Measurements from ENCODE around the gene AARS1. TPM values are rescaled to one million over a fixed set of nuclear protein-coding genes. Genes with fewer than 3 reads are reported as not detected.
"Not testable (repeated sequence)": the region's sequence is repeated elsewhere in the genome, so short reads cannot be mapped to it uniquely, and the experiment has no call there.

AARS1 gene
- total and polyA plus RNA-seq, 2 donors from 2014 or later, result 58.2 to 111 TPM

DNA sequence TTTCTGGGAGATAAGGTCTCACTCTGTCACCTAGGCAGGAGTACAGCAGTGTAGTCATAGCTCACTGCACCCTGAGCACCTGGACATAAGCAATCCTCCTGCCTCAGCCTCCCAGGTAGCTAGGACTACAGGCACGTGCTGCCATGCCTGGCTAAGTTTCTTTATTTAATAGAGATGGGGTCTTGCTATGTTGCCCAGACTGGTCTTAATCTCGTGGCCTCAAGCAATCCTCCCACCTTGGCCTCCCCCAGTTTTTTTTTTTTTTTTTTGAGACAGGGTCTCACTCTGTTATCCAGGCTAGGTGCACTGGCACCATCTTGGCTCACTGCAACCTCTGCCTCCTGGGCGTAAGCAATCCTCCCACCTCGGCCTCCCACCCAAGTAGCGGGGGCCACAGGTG, 30.8 kb upstream of the AARS1 start:
- Histone ChIP-seq H3K9ac (ENCODE audit: low read length in 3 of 3) (no peak overlapping the region), H3K27me3 (ENCODE audit: control insufficient read depth, insufficient read depth, low read length) (no peaks in the 10 kb centered on the region), H3K27ac (ENCODE audit: low read depth in 2 of 2, low read length in 2 of 2) (no peak overlapping the region), H3K4me3 (ENCODE audit: low read length in 3 of 3) (no peak overlapping the region), H3K9me3 (ENCODE audit: control insufficient read depth in 2 of 3, insufficient read depth in 1 of 3, low read length in 3 of 3) (no peaks in the 10 kb centered on the region), H3K4me1 (ENCODE audit: control insufficient read depth in 2 of 3, insufficient read depth in 2 of 3, low read depth in 1 of 3, low read length in 3 of 3) (no peaks in the 10 kb centered on the region), H3K36me3 (ENCODE audit: control insufficient read depth in 2 of 3, insufficient read depth in 3 of 3, low read length in 3 of 3) (peaks cover 0 to 17% (median 10%) of the 10 kb centered on the region in 3 donors)
- FAIRE-seq (no peak), DNase-seq (no peak)
- intact Hi-C loops (cut with DNase I), result no loop called here
- TF ChIP-seq, protein P1, sequence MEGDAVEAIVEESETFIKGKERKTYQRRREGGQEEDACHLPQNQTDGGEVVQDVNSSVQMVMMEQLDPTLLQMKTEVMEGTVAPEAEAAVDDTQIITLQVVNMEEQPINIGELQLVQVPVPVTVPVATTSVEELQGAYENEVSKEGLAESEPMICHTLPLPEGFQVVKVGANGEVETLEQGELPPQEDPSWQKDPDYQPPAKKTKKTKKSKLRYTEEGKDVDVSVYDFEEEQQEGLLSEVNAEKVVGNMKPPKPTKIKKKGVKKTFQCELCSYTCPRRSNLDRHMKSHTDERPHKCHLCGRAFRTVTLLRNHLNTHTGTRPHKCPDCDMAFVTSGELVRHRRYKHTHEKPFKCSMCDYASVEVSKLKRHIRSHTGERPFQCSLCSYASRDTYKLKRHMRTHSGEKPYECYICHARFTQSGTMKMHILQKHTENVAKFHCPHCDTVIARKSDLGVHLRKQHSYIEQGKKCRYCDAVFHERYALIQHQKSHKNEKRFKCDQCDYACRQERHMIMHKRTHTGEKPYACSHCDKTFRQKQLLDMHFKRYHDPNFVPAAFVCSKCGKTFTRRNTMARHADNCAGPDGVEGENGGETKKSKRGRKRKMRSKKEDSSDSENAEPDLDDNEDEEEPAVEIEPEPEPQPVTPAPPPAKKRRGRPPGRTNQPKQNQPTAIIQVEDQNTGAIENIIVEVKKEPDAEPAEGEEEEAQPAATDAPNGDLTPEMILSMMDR (IDR thresholded peaks at IDR 0.05; ENCODE audit: borderline replicate concordance, extremely low read depth, insufficient read depth), result no peak

- H3K4me1 ChIP-seq (ENCODE audit: control insufficient read depth in 2 of 3, insufficient read depth in 2 of 3, low read depth in 1 of 3, low read length in 3 of 3); H3K4me3 ChIP-seq (ENCODE audit: low read length in 3 of 3); H3K27me3 ChIP-seq (ENCODE audit: control insufficient read depth, insufficient read depth, low read length); H3K27ac ChIP-seq (ENCODE audit: low read depth in 2 of 2, low read length in 2 of 2); H3K36me3 ChIP-seq (ENCODE audit: control insufficient read depth in 2 of 3, insufficient read depth in 3 of 3, low read length in 3 of 3); H3K9me3 ChIP-seq (ENCODE audit: control insufficient read depth in 2 of 3, insufficient read depth in 1 of 3, low read length in 3 of 3); intact Hi-C loops (cut with DNase I); DNase-seq; FAIRE-seq; H3K9ac ChIP-seq (ENCODE audit: low read length in 3 of 3): not testable (repeated sequence)
Measured at GRCh38 chr16:70307726-70308125, 18.4 kb upstream of the AARS1 start.

- H3K36me3 ChIP-seq (ENCODE audit: control insufficient read depth in 2 of 3, insufficient read depth in 3 of 3, low read length in 3 of 3), result no peaks in the 10 kb centered on the region
- DNase-seq (no peak), FAIRE-seq (no peak)
- H3K4me1 ChIP-seq (ENCODE audit: control insufficient read depth in 2 of 3, insufficient read depth in 2 of 3, low read depth in 1 of 3, low read length in 3 of 3), result no peaks in the 10 kb centered on the region
- intact Hi-C loops (cut with DNase I), result no loop called here
- H3K27me3 ChIP-seq (ENCODE audit: control insufficient read depth, insufficient read depth, low read length), result no peaks in the 10 kb centered on the region
- TF ChIP-seq, protein P1 (IDR thresholded peaks at IDR 0.05; ENCODE audit: borderline replicate concordance, extremely low read depth, insufficient read depth), result no peak
- H3K4me3 ChIP-seq (ENCODE audit: low read length in 3 of 3), result no peak overlapping the region
- H3K9me3 ChIP-seq (ENCODE audit: control insufficient read depth in 2 of 3, insufficient read depth in 1 of 3, low read length in 3 of 3), result no peaks in the 10 kb centered on the region
- H3K27ac ChIP-seq (ENCODE audit: low read depth in 2 of 2, low read length in 2 of 2), result no peak overlapping the region
- no peak overlapping the region for H3K9ac ChIP-seq (ENCODE audit: low read length in 3 of 3)
Measured at GRCh38 chr16:70306880-70307279, 17.6 kb upstream of the AARS1 start.

- no peak overlapping the region for H3K27ac ChIP-seq (ENCODE audit: low read depth in 2 of 2, low read length in 2 of 2)
- no peak for FAIRE-seq
- TF ChIP-seq, protein P1 (IDR thresholded peaks at IDR 0.05; ENCODE audit: borderline replicate concordance, extremely low read depth, insufficient read depth), result no peak
Measured at GRCh38 chr16:70304892-70305448, 15.7 kb upstream of the AARS1 start.

More at GRCh38 chr16:70304892-70305448, 15.7 kb upstream of the AARS1 start:
- H3K9me3 ChIP-seq (ENCODE audit: control insufficient read depth in 2 of 3, insufficient read depth in 1 of 3, low read length in 3 of 3), result peaks cover 0 to 4% (median 0%) of the 10 kb centered on the region in 3 donors
- no peak overlapping the region for H3K9ac ChIP-seq (ENCODE audit: low read length in 3 of 3)
- H3K4me1 ChIP-seq (ENCODE audit: control insufficient read depth in 2 of 3, insufficient read depth in 2 of 3, low read depth in 1 of 3, low read length in 3 of 3), result peaks cover 0 to 2% (median 0%) of the 10 kb centered on the region in 3 donors
- H3K4me3 ChIP-seq (ENCODE audit: low read length in 3 of 3), result no peak overlapping the region
- H3K36me3 ChIP-seq (ENCODE audit: control insufficient read depth in 2 of 3, insufficient read depth in 3 of 3, low read length in 3 of 3), result no peaks in the 10 kb centered on the region
- intact Hi-C loops (cut with DNase I), result no loop called here
- DNase-seq, result no peak
- H3K27me3 ChIP-seq (ENCODE audit: control insufficient read depth, insufficient read depth, low read length), result no peaks in the 10 kb centered on the region
